DMS79 treated with DMSO at 0.1 percent for 48 hours (cell line): ENCODE measurements around the gene HEMGN.
"Not testable (repeated sequence)": the region's sequence is repeated elsewhere in the genome, so short reads cannot be mapped to it uniquely, and the experiment has no call there.

Experiments used
- DNase-seq: peaks from one replicate; lab custom pipeline; 2025; lab: John Stamatoyannopoulos, UW

HEMGN gene

GRCh38 chr9:97964901-97965300 lies 26.9 kb upstream of the HEMGN start:
- no peak for DNase-seq

- no peak for DNase-seq
These were observed 25.3 kb upstream of the HEMGN start for GRCh38 chr9:97963232-97963631.

- DNase-seq = no peak
These were observed 24.6 kb upstream of the HEMGN start for GRCh38 chr9:97962575-97962974.

GRCh38 chr9:97962136-97962535 lies 24.2 kb upstream of the HEMGN start:
- no peak for DNase-seq

- no peak for DNase-seq
These were observed 23.4 kb upstream of the HEMGN start for GRCh38 chr9:97961361-97961760.

- DNase-seq = not testable (repeated sequence)
These were observed 22.8 kb upstream of the HEMGN start for GRCh38 chr9:97960678-97961328.

- no peak for DNase-seq
These were observed 21.6 kb upstream of the HEMGN start for GRCh38 chr9:97959585-97959984.

GRCh38 chr9:97958812-97959511 lies 21.0 kb upstream of the HEMGN start:
- no peak for DNase-seq

- no peak for DNase-seq
These were observed 18.4 kb upstream of the HEMGN start for GRCh38 chr9:97956331-97956730.

- no peak for DNase-seq
These were observed 16.6 kb upstream of the HEMGN start for GRCh38 chr9:97954550-97954989.

GRCh38 chr9:97950873-97951272 lies 12.9 kb upstream of the HEMGN start:
- DNase-seq = not testable (repeated sequence)

- not testable (repeated sequence) for DNase-seq
These were observed 9.1 kb upstream of the HEMGN start for GRCh38 chr9:97947094-97947493.

- DNase-seq = not testable (repeated sequence)
These were observed 7.5 kb upstream of the HEMGN start for GRCh38 chr9:97945470-97945869.

GRCh38 chr9:97944612-97945011 lies 6.6 kb upstream of the HEMGN start:
- no peak for DNase-seq

GRCh38 chr9:97943308-97943855 lies 5.4 kb upstream of the HEMGN start:
- no peak for DNase-seq

GRCh38 chr9:97941323-97941722 lies 3.4 kb upstream of the HEMGN start:
- no peak for DNase-seq

GRCh38 chr9:97940741-97941140 lies 2.8 kb upstream of the HEMGN start:
- DNase-seq = no peak

GRCh38 chr9:97940233-97940632 lies 2.3 kb upstream of the HEMGN start:
- DNase-seq = no peak

GRCh38 chr9:97936998-97937397 lies 974 bp downstream of the HEMGN start:
- DNase-seq = no peak

- DNase-seq = no peak
These were observed 2.7 kb downstream of the HEMGN start for GRCh38 chr9:97935276-97935675.

- DNase-seq = no peak
These were observed 3.5 kb downstream of the HEMGN start for GRCh38 chr9:97934321-97935115.

GRCh38 chr9:97933297-97933998 lies 4.5 kb downstream of the HEMGN start:
- no peak for DNase-seq
